ENCODE measurements around the gene VTA1. TPM values are rescaled to one million over a fixed set of nuclear protein-coding genes. Genes with fewer than 3 reads are reported as not detected.

VTA1 gene
- total RNA-seq (2022; extraction: Qiagen RNA extraction): 39.3 to 44.8 TPM (median 43.0 TPM) in 5 replicates

GRCh38 chr6:142146828-142147662 is at the start of gene VTA1, which contains the start of gene NMBR:
Gene VTA1 (plus strand): TSS chr6:142147263. CDS start chr6:142147288, 25 bp downstream.
Gene NMBR (minus strand): TSS chr6:142147122. CDS start chr6:142088658, 58,464 bp downstream.

GRCh38 chr6:142132625-142133024 is 14.4 kb upstream of the VTA1 start, which contains the start of gene GJE1:
Gene GJE1 (plus strand): TSS chr6:142132925. CDS start chr6:142133159, 234 bp downstream.

Other genes starting within 250 kb of the VTA1 start
- gene GJE1, start 14.3 kb upstream of the VTA1 start, total RNA-seq (2022; extraction: Qiagen RNA extraction): not detected in 5 replicates
- not detected in 5 replicates for gene NMBR, start 141 bp upstream of the VTA1 start, total RNA-seq (2022; extraction: Qiagen RNA extraction)
- 44.3 to 75.7 TPM (median 63.2 TPM) in 5 replicates for gene ADGRG6, start 154.7 kb downstream of the VTA1 start, total RNA-seq (2022; extraction: Qiagen RNA extraction)

Data from A549 treated with Mapracorat at 1 μM for 4 hours (cell line).